ENCODE measurements around the gene TAF7. TPM values are rescaled to one million over a fixed set of nuclear protein-coding genes. Genes with fewer than 3 reads are reported as not detected.

TAF7 gene
- total RNA-seq, 1 experiment from 2014 or later: 78.7 TPM

DNA sequence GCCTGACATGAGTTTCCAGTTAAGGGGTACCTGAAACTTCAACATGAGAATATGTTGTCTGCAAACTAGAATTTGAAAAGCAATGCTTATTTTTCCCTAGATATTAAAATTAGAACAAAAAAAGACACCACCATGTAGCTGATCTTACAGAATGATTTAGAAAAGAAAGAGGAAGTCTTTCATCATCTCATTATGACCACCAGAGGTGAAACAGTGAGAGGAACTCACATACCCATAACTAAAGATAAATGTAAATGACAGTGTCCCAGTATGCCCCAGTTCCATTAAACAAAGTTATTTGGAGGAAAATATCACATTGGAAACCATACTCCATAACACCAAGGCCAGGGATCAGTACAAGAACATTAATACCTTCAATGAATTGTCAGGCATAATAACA lies 6.9 kb downstream of the TAF7 start:
- Histone ChIP-seq H3K27me3 (replicated peaks; ENCODE audit: control insufficient read depth, insufficient read depth, low read length) (no peaks in the 10 kb centered on the region), H3K9me3 (peaks cover 10% of the 10 kb centered on the region), H3K36me3 (ENCODE audit: control insufficient read depth, insufficient read depth, low read length) (no peaks in the 10 kb centered on the region), H3K4me3 (ENCODE audit: low read depth, low read length) (no peak overlapping the region), H3K4me1 (no peaks in the 10 kb centered on the region)
- peaks cover 33% of the 10 kb centered on the region for H3K9me3 Mint-ChIP-seq (ENCODE audit: unreplicated experiment)
- DNase-seq: no peak
- BruUV-seq (replicated peaks): no TSS peak
- H3K27me3 Mint-ChIP-seq (ENCODE audit: insufficient read depth, unreplicated experiment): no peaks in the 10 kb centered on the region
- intact Hi-C loops (cut with micrococcal nuclease; ENCODE audit: unreplicated experiment): no loop called here
- TF ChIP-seq, protein P1, sequence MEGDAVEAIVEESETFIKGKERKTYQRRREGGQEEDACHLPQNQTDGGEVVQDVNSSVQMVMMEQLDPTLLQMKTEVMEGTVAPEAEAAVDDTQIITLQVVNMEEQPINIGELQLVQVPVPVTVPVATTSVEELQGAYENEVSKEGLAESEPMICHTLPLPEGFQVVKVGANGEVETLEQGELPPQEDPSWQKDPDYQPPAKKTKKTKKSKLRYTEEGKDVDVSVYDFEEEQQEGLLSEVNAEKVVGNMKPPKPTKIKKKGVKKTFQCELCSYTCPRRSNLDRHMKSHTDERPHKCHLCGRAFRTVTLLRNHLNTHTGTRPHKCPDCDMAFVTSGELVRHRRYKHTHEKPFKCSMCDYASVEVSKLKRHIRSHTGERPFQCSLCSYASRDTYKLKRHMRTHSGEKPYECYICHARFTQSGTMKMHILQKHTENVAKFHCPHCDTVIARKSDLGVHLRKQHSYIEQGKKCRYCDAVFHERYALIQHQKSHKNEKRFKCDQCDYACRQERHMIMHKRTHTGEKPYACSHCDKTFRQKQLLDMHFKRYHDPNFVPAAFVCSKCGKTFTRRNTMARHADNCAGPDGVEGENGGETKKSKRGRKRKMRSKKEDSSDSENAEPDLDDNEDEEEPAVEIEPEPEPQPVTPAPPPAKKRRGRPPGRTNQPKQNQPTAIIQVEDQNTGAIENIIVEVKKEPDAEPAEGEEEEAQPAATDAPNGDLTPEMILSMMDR (IDR thresholded peaks at IDR 0.05; ENCODE audit: insufficient read depth in 1 of 2, low read depth in 1 of 2, low read length in 1 of 2, severe bottlenecking in 1 of 2, unreplicated experiment in 1 of 2): no peak
- ChIA-PET POLR2A (no interaction called here), CTCF (no interaction called here)
- peaks cover 50% of the 10 kb centered on the region for H3K36me3 Mint-ChIP-seq (ENCODE audit: insufficient read depth, unreplicated experiment)
- no peak overlapping the region for H3K4me3 Mint-ChIP-seq (ENCODE audit: unreplicated experiment)
- no peaks in the 10 kb centered on the region for H3K4me1 Mint-ChIP-seq (ENCODE audit: low read depth, unreplicated experiment)
- H3K27ac Mint-ChIP-seq (ENCODE audit: unreplicated experiment): no peak overlapping the region

DNA sequence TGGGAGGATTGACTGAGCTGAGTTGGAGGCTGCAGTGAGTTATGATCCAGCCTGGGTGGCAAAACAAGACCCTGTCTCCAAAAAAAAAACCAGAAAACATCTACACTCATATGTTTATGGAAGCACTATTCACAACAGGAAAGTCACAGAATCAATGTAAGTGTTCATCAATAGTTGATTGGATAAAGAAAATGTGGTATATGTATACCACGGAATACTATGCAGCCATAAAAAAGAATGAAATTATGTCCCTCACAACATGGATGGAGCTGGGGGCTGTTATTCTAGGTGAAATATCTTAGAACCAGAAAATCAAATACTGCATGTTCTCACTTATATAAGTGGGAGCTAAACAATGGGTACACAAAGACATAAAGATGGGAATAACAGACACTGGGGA lies 14.0 kb downstream of the TAF7 start:
- no peak overlapping the region for H3K27ac Mint-ChIP-seq (ENCODE audit: unreplicated experiment)
- no peaks in the 10 kb centered on the region for H3K4me1 ChIP-seq
- no peaks in the 10 kb centered on the region for H3K36me3 ChIP-seq (ENCODE audit: control insufficient read depth, insufficient read depth, low read length)
- H3K4me3 Mint-ChIP-seq (ENCODE audit: unreplicated experiment): no peak overlapping the region
- H3K9me3 ChIP-seq: no peaks in the 10 kb centered on the region
- H3K4me1 Mint-ChIP-seq (ENCODE audit: low read depth, unreplicated experiment): no peaks in the 10 kb centered on the region
- H3K27me3 ChIP-seq (replicated peaks; ENCODE audit: control insufficient read depth, insufficient read depth, low read length): no peaks in the 10 kb centered on the region
- no TSS peak for BruUV-seq (replicated peaks)
- CTCF ChIA-PET: no interaction called here
- H3K27me3 Mint-ChIP-seq (ENCODE audit: insufficient read depth, unreplicated experiment): no peaks in the 10 kb centered on the region
- peaks cover 13% of the 10 kb centered on the region for H3K9me3 Mint-ChIP-seq (ENCODE audit: unreplicated experiment)
- no peak for DNase-seq
- POLR2A ChIA-PET: no interaction called here
- H3K4me3 ChIP-seq (ENCODE audit: low read depth, low read length): no peak overlapping the region
- H3K36me3 Mint-ChIP-seq (ENCODE audit: insufficient read depth, unreplicated experiment): peaks cover 4% of the 10 kb centered on the region
- intact Hi-C loops (cut with micrococcal nuclease; ENCODE audit: unreplicated experiment): no loop called here
- TF ChIP-seq, protein P1 (IDR thresholded peaks at IDR 0.05; ENCODE audit: insufficient read depth in 1 of 2, low read depth in 1 of 2, low read length in 1 of 2, severe bottlenecking in 1 of 2, unreplicated experiment in 1 of 2): no peak

DNA sequence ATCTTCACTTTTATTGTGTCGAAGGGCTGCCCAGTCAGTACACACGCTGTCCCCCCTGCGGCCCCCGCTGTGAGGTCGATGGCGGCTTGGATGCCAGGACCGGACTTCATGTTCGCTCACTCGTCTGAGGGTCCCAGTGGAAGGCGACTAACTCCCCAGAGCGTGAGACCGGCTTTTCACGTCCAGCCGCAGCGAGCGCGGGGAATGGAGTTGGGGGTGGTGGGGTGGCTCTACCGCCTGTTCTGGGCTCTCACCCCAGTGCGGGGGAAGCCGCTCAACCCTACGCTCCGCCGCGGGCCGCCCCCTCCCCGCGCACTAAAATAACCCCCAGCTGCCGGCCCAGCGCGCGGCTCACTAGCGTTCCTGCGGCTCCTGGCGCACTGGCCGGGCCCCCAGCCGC lies 16.8 kb downstream of the TAF7 start, which contains the start of gene SLC25A2:
Gene SLC25A2 (minus strand): TSS at position 294 of the 400 bp plus-strand sequence. CDS start 184 bp downstream, at position 110.
- peaks cover 14% of the 10 kb centered on the region for H3K9me3 Mint-ChIP-seq (ENCODE audit: unreplicated experiment)
- H3K27me3 Mint-ChIP-seq (ENCODE audit: insufficient read depth, unreplicated experiment): no peaks in the 10 kb centered on the region
- CTCF ChIA-PET: no interaction called here
- TF ChIP-seq, protein P1 (IDR thresholded peaks at IDR 0.05; ENCODE audit: insufficient read depth in 1 of 2, low read depth in 1 of 2, low read length in 1 of 2, severe bottlenecking in 1 of 2, unreplicated experiment in 1 of 2): no peak
- intact Hi-C loops (cut with micrococcal nuclease; ENCODE audit: unreplicated experiment): no loop called here
- no peaks in the 10 kb centered on the region for H3K27me3 ChIP-seq (replicated peaks; ENCODE audit: control insufficient read depth, insufficient read depth, low read length)
- no peaks in the 10 kb centered on the region for H3K36me3 Mint-ChIP-seq (ENCODE audit: insufficient read depth, unreplicated experiment)
- no peaks in the 10 kb centered on the region; the same call in 1 of the 2 replicates for H3K36me3 ChIP-seq (ENCODE audit: control insufficient read depth, insufficient read depth, low read length)
- no peaks in the 10 kb centered on the region for H3K9me3 ChIP-seq
- H3K4me3 Mint-ChIP-seq (ENCODE audit: unreplicated experiment): no peak within 1 kb of the TSS
- H3K27ac Mint-ChIP-seq (ENCODE audit: unreplicated experiment): no peak within 1 kb of the TSS
- no peak for DNase-seq
- no peaks in the 10 kb centered on the region for H3K4me1 ChIP-seq
- POLR2A ChIA-PET: no interaction called here
- H3K4me1 Mint-ChIP-seq (ENCODE audit: low read depth, unreplicated experiment): no peaks in the 10 kb centered on the region
- H3K4me3 ChIP-seq (ENCODE audit: low read depth, low read length): no peak within 1 kb of the TSS
- BruUV-seq (replicated peaks): no TSS peak
